ENCODE measurements around the gene GART.
"Not testable (repeated sequence)": the region's sequence is repeated elsewhere in the genome, so short reads cannot be mapped to it uniquely, and the experiment has no call there.

GART gene

GRCh38 chr21:33541756-33542639, at the start of gene GART:
Gene GART, minus strand, starts transcription at chr21:33542117. Its CDS starts 2,802 bp downstream, at chr21:33539315.
- DNase-seq = peak; percentile 70 to 76 (median 74)

DNA sequence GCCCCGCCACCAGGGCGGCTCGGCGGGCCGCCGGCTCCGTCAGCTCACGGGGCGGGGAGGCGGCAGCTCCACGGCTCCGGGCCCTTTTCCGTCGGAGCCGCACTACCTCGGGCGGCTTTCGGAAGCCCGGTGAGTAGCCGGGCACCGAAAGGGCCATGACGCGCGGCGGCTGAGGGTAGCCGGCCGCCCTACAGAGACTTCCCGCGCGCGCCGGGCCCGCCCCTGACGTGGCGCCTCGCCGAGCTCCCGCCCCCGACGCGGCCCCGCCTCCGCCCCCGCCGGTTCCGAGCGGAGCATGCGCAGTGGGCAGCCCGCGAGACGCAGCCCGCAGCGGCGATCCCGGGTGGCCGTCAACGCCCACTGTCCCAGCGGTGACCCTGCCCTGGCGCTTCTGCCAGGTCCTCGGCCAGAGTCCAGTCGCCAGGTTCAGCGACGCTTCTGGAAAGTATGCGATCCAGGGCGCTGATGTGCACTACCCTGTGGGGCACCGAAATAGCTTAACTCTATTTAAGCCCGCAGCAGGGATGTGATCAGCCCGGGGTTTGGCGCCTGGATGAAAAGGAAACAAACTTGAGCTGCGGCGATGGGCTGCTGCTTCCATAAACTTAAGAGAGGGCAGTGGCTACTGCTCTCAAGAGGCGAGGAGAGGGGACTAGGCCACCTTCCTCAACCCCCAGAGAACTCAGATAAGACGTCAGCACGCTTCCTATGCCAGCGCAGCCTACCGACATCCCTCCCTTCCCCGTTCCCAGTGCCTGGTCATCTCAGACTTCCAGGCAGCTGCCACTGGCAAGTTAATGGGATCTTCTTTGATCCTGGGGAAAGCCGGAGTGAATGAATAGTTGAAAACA, 46.8 kb upstream of the GART start, which contains the start of gene DONSON:
TSS of gene DONSON (minus strand) at position 200 of the 851 bp plus-strand sequence. CDS start at position 157, 43 bp downstream.
- DNase-seq = peak; percentile 73 to 81 (median 77)

- no peak for DNase-seq
Measured at GRCh38 chr21:33587792-33588484, 46.0 kb upstream of the GART start.

- no peak for DNase-seq
Measured at GRCh38 chr21:33586927-33587326, 45.0 kb upstream of the GART start.

DNA sequence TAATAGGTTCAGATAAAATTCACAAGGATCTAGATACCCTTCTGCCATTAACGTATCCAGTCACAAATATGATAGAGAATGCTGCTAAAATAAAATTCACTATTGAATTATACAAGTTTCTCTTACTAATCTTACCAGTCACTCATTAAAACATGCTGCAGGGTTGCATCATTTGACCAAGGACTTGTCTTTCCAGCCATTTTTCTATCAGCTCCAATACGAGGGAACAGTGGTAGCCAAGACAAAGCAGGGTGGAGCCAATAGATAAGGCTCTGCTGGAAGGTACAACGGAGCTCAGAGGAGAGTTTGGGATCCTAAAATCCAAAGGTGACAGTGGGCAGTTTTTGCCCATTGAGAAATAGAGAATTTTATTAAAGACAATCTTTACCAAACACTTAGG, 42.5 kb upstream of the GART start:
- DNase-seq = no peak

- no peak for DNase-seq
Measured at GRCh38 chr21:33578959-33579542, 37.1 kb upstream of the GART start.

GRCh38 chr21:33578214-33578613, 36.3 kb upstream of the GART start:
- DNase-seq = no peak

GRCh38 chr21:33576741-33577141, 34.8 kb upstream of the GART start:
- DNase-seq = not testable (repeated sequence)

GRCh38 chr21:33572350-33572749, 30.4 kb upstream of the GART start:
- no peak for DNase-seq

GRCh38 chr21:33569991-33570390, 28.1 kb upstream of the GART start:
- no peak for DNase-seq

GRCh38 chr21:33568448-33568847, 26.5 kb upstream of the GART start:
- DNase-seq = no peak

DNA sequence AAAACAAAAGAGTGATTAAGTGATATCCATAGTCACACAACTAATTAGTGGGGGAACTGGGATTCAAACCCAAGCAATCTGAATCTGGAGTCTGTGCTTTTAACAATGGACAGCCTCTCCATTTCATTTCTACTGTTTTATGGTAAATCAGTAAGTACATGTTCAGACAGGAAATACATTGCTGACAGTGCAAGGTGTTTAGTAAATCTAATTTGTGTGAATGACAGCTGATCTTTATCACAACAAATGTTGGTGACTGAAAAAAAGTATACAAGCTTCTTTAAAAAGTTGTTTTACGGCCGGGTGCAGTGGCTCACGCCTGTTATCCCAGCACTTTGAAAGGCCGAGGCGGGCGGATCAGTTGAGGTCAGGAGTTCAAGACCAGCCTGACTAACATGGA, 26.0 kb upstream of the GART start:
- no peak for DNase-seq

DNA sequence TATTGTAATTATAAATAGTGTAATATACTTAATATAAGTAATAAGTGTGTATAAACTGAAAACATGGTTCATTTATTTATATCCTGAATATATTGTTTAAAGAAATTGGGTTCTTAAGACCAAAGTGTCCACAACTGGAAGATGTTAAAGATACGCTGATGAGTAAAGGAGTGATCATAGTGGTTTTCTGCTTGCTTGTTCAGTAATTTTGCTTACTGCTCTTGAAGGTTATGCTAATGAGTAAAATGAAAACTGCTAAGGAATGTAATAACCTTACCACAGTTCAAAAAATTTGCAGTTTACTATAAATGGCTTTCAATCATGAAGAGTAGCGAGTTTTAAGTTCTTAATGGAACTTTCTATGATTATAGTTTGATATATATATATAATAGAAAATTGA, 24.6 kb upstream of the GART start:
- DNase-seq = no peak

- DNase-seq = no peak
Measured at GRCh38 chr21:33562389-33562788, 20.5 kb upstream of the GART start.

GRCh38 chr21:33561373-33561772, 19.5 kb upstream of the GART start:
- DNase-seq = no peak

DNA sequence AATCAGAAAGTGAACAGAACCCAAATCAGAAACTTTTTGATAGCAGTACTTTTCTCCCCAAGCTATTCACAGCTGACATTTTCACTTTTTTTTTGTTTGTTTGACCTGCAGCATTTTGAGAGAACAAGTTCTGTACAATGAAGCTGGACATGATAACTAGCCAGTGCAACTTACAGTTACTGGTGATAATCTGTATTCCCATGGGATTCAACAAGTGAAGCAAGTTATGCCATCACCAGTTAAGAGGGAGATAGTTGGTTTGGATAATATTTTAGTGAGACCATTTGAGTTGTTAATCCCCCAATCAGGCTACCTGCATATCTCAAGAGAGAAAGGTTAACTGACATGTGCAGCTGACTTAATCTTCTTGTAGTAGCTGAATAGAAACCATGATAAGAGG, 19.0 kb upstream of the GART start:
- no peak for DNase-seq

DNA sequence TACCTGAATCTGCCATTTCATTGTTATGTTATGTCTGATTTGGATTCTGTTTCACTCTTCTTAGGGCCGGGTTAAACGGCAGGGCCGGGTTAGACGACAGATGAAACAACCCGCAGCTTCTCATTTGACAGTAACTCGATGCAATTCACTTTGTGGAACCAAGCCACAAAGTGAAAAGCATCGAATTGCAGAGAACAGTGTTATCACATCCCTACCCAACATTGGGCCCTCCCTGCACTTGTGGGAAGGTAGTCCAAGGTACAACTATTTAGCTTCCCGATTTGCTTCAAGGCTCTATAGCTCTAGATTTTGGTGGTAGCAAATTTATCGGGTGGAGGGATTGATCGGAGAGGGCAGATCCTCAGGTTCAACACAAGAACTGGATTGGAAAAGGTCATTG, 17.9 kb upstream of the GART start:
- no peak for DNase-seq

GRCh38 chr21:33558777-33559421, 17.0 kb upstream of the GART start:
- no peak for DNase-seq

- DNase-seq = no peak
Measured at GRCh38 chr21:33557447-33557846, 15.5 kb upstream of the GART start.

DNA sequence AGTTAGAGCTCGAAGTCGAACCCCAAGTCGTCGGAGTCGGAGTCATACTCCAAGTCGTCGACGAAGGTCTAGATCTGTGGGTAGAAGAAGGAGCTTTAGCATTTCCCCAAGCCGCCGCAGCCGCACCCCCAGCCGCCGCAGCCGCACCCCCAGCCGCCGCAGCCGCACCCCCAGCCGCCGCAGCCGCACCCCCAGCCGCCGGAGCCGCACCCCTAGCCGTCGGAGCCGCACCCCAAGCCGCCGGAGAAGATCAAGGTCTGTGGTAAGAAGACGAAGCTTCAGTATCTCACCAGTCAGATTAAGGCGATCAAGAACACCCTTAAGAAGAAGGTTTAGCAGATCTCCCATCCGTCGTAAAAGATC, 13.0 kb upstream of the GART start:
- DNase-seq = no peak

DNA sequence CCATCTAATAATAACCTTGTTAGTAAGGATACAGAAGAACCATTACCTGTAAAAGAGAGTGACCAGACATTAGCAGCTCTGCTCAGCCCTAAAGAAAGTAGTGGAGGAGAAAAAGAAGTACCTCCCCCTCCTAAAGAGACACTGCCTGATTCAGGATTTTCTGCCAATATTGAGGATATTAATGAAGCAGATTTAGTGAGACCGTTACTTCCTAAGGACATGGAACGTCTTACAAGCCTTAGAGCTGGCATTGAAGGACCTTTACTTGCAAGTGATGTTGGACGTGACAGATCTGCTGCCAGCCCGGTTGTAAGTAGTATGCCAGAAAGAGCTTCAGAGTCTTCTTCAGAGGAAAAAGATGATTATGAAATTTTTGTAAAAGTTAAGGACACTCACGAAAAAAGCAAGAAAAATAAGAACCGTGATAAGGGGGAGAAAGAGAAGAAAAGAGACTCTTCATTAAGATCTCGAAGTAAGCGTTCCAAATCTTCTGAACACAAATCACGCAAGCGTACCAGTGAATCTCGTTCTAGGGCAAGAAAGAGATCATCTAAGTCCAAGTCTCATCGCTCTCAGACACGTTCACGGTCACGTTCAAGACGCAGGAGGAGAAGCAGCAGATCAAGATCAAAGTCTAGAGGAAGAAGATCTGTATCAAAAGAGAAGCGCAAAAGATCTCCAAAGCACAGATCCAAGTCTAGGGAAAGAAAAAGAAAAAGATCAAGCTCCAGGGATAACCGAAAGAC, 12.5 kb upstream of the GART start:
- no peak for DNase-seq

Data from activated CD4-positive, CD25-positive, alpha-beta regulatory T cell (primary cell).